Measurements from ENCODE around the gene RASA2. TPM values are rescaled to one million over a fixed set of nuclear protein-coding genes. Genes with fewer than 3 reads are reported as not detected.

Gene RASA2
- polyA plus RNA-seq, 1 donor (not counting 4 experiments of a cell fraction or from before 2014, with no cell fraction given), result 10.3 TPM

DNA sequence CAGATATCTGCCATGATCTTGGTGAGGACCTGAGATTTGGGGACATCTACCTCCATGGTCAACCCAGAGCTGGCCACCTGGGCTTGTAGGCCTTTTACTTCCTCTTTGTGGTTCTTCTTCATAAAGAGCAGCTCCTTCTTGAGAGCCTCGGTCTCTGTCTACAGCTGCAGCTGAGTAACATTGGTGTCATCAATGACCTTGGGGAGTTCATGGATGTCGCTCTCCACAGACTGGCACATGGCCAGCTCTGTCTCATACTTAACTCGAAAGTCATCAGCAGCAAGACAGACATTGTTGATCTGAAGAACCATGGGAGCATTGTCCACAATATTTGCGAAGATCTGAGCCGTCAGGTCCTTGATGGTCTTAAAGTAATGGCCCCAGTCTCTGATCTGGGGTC, 15.7 kb upstream of the RASA2 start:
- Histone ChIP-seq H4K20me1 (ENCODE audit: control insufficient read depth, extremely low read depth, insufficient read depth, low read length) (no peaks in the 10 kb centered on the region), H2AFZ (ENCODE audit: control insufficient read depth, low read length) (no peak overlapping the region), H3K27me3 (ENCODE audit: control insufficient read depth, extremely low read depth, insufficient read depth, low read length) (no peaks in the 10 kb centered on the region), H3K9me3 (ENCODE audit: control insufficient read depth, low read depth, low read length) (no peaks in the 10 kb centered on the region), H3K4me1 (ENCODE audit: control insufficient read depth, extremely low read depth, insufficient read depth, low read length) (no peaks in the 10 kb centered on the region), H3K9ac (ENCODE audit: control insufficient read depth, extremely low read depth, insufficient read depth, low read length) (no peak overlapping the region), H3K27ac (ENCODE audit: control insufficient read depth, insufficient read depth, low read length) (no peak overlapping the region), H3K9me1 (ENCODE audit: control insufficient read depth, extremely low read depth, insufficient read depth, low read length) (no peaks in the 10 kb centered on the region), H3K79me2 (ENCODE audit: control insufficient read depth, insufficient read depth, low read length) (no peaks in the 10 kb centered on the region), H3K4me2 (ENCODE audit: control insufficient read depth, extremely low read depth, insufficient read depth, low read depth, low read length) (no peak overlapping the region), H3K4me3 (ENCODE audit: control insufficient read depth in 2 of 3, extremely low read depth in 1 of 3, insufficient read depth in 2 of 3, low read depth in 1 of 3, low read length in 3 of 3) (no peak overlapping the region), H3K36me3 (ENCODE audit: control insufficient read depth in 2 of 2, extremely low read depth in 1 of 2, insufficient read depth in 2 of 2, low read length in 2 of 2) (no peaks in the 10 kb centered on the region)
- TF ChIP-seq EZH2 (IDR thresholded peaks at IDR 0.05; ENCODE audit: low read length) (no peak), CTCF (optimal IDR thresholded peaks at IDR 0.05 in 1 of 3, IDR thresholded peaks at IDR 0.05 in 1 of 3, conservative IDR thresholded peaks at IDR 0.05 in 1 of 3; ENCODE audit: extremely low read depth in 1 of 3, insufficient read depth in 2 of 3, low read length in 3 of 3) (no peak)
- dilution Hi-C loops (cut with MboI; ENCODE audit: extremely low pct_ligation_motif_present, low sequenced_read_pairs), result no loop called here
- no peak for DNase-seq (ENCODE audit: low read depth, low spot score)
- FAIRE-seq, result no peak

- TF ChIP-seq CTCF (optimal IDR thresholded peaks at IDR 0.05 in 1 of 3, IDR thresholded peaks at IDR 0.05 in 1 of 3, conservative IDR thresholded peaks at IDR 0.05 in 1 of 3; ENCODE audit: extremely low read depth in 1 of 3, insufficient read depth in 2 of 3, low read length in 3 of 3), result no peak
- no peak for TF ChIP-seq EZH2 (IDR thresholded peaks at IDR 0.05; ENCODE audit: low read length)
- Histone ChIP-seq H3K4me1 (ENCODE audit: control insufficient read depth, extremely low read depth, insufficient read depth, low read length) (peaks cover 9% of the 10 kb centered on the region), H3K27me3 (ENCODE audit: control insufficient read depth, extremely low read depth, insufficient read depth, low read length) (no peaks in the 10 kb centered on the region), H2AFZ (ENCODE audit: control insufficient read depth, low read length) (no peak overlapping the region), H3K27ac (ENCODE audit: control insufficient read depth, insufficient read depth, low read length) (no peak overlapping the region), H3K36me3 (ENCODE audit: control insufficient read depth in 2 of 2, extremely low read depth in 1 of 2, insufficient read depth in 2 of 2, low read length in 2 of 2) (no peaks in the 10 kb centered on the region), H3K9ac (ENCODE audit: control insufficient read depth, extremely low read depth, insufficient read depth, low read length) (no peak overlapping the region), H4K20me1 (ENCODE audit: control insufficient read depth, extremely low read depth, insufficient read depth, low read length) (no peaks in the 10 kb centered on the region), H3K9me1 (ENCODE audit: control insufficient read depth, extremely low read depth, insufficient read depth, low read length) (no peaks in the 10 kb centered on the region), H3K4me3 (ENCODE audit: control insufficient read depth in 2 of 3, extremely low read depth in 1 of 3, insufficient read depth in 2 of 3, low read depth in 1 of 3, low read length in 3 of 3) (no peak overlapping the region), H3K9me3 (ENCODE audit: control insufficient read depth, low read depth, low read length) (no peaks in the 10 kb centered on the region), H3K4me2 (ENCODE audit: control insufficient read depth, extremely low read depth, insufficient read depth, low read depth, low read length) (no peak overlapping the region), H3K79me2 (ENCODE audit: control insufficient read depth, insufficient read depth, low read length) (no peaks in the 10 kb centered on the region)
- no peak for DNase-seq (ENCODE audit: low read depth, low spot score)
- FAIRE-seq, result no peak
- dilution Hi-C loops (cut with MboI; ENCODE audit: extremely low pct_ligation_motif_present, low sequenced_read_pairs), result no loop called here
Measured at GRCh38 chr3:141476033-141476432, 10.8 kb upstream of the RASA2 start.
